RWPE2 (cell line): ENCODE results near the gene KSR1.

Experiments used
- ATAC-seq: fragments of 200-7000 bp; cut with Tn5 transposase; 3 replicates; pipeline ENCODE4 v1.9.1; 2021; ENCODE audit warnings: low read depth
- DNase-seq: peaks from one replicate; pipeline ENCODE4 v3.0.0-alpha.2; 2020; ENCODE audit warnings: low spot score
- H3K27ac ChIP-seq: fragments of 450-650 bp; 2 replicates; pipeline ENCODE4 v1.5.1; 2017; ENCODE audit warnings: mild to moderate bottlenecking; ENCODE audit not compliant: poor library complexity, severe bottlenecking
- H3K27me3 ChIP-seq: fragments of 250-450 bp; sonication (Bioruptor Pico); 2 replicates; pipeline ENCODE4 v1.5.1; 2021; ENCODE audit warnings: mild to moderate bottlenecking, moderate library complexity; ENCODE audit not compliant: insufficient read depth, poor library complexity, severe bottlenecking
- H3K36me3 ChIP-seq: fragments of 250-450 bp; sonication (Bioruptor Pico); 2 replicates; pipeline ENCODE4 v1.5.1; 2020; ENCODE audit warnings: low read depth, mild to moderate bottlenecking, moderate library complexity
- H3K4me1 ChIP-seq: fragments of 250-450 bp; sonication (Bioruptor Pico); 2 replicates; pipeline ENCODE4 v1.5.1; 2021; ENCODE audit warnings: mild to moderate bottlenecking, moderate library complexity; ENCODE audit not compliant: insufficient read depth, poor library complexity, severe bottlenecking
- H3K4me3 ChIP-seq: fragments of 250-450 bp; sonication (Bioruptor Pico); 2 replicates; pipeline ENCODE4 v1.5.1; 2021; ENCODE audit warnings: mild to moderate bottlenecking, moderate library complexity; ENCODE audit not compliant: severe bottlenecking
- H3K9me3 ChIP-seq: fragments of 250-450 bp; sonication (Bioruptor Pico); 2 replicates; pipeline ENCODE4 v1.5.1; 2021; ENCODE audit warnings: mild to moderate bottlenecking, moderate library complexity; ENCODE audit not compliant: severe bottlenecking
- TF ChIP-seq, protein P1 (sequence below): fragments of 450-650 bp; IDR thresholded peaks from one replicate; pipeline ENCODE4 v1.5.1; 2017; ENCODE audit warnings: mild to moderate bottlenecking, moderate library complexity; ENCODE audit not compliant: poor library complexity, severe bottlenecking

KSR1 gene

GRCh38 chr17:27449541-27449940 lies 6.7 kb upstream of the KSR1 start:
- DNase-seq (no peak), ATAC-seq (no peak)
- no peak overlapping the region for H3K27ac ChIP-seq

GRCh38 chr17:27449988-27450387 lies 6.3 kb upstream of the KSR1 start:
- peaks cover 2% of the 10 kb centered on the region for H3K27me3 ChIP-seq
- no peak for DNase-seq
- no peak overlapping the region for H3K27ac ChIP-seq
- no peak overlapping the region for H3K4me3 ChIP-seq
- H3K4me1 ChIP-seq = peaks cover 16% of the 10 kb centered on the region
- no peak for ATAC-seq
- TF ChIP-seq, protein P1, sequence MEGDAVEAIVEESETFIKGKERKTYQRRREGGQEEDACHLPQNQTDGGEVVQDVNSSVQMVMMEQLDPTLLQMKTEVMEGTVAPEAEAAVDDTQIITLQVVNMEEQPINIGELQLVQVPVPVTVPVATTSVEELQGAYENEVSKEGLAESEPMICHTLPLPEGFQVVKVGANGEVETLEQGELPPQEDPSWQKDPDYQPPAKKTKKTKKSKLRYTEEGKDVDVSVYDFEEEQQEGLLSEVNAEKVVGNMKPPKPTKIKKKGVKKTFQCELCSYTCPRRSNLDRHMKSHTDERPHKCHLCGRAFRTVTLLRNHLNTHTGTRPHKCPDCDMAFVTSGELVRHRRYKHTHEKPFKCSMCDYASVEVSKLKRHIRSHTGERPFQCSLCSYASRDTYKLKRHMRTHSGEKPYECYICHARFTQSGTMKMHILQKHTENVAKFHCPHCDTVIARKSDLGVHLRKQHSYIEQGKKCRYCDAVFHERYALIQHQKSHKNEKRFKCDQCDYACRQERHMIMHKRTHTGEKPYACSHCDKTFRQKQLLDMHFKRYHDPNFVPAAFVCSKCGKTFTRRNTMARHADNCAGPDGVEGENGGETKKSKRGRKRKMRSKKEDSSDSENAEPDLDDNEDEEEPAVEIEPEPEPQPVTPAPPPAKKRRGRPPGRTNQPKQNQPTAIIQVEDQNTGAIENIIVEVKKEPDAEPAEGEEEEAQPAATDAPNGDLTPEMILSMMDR = no peak
- H3K9me3 ChIP-seq = no peaks in the 10 kb centered on the region
- no peaks in the 10 kb centered on the region for H3K36me3 ChIP-seq

More at GRCh38 chr17:27449541-27449940, 6.7 kb upstream of the KSR1 start:
- H3K4me1 ChIP-seq = peaks cover 16% of the 10 kb centered on the region
- no peaks in the 10 kb centered on the region for H3K36me3 ChIP-seq
- no peak overlapping the region for H3K4me3 ChIP-seq
- H3K9me3 ChIP-seq = no peaks in the 10 kb centered on the region
- H3K27me3 ChIP-seq = no peaks in the 10 kb centered on the region
- TF ChIP-seq, protein P1 = no peak

DNA sequence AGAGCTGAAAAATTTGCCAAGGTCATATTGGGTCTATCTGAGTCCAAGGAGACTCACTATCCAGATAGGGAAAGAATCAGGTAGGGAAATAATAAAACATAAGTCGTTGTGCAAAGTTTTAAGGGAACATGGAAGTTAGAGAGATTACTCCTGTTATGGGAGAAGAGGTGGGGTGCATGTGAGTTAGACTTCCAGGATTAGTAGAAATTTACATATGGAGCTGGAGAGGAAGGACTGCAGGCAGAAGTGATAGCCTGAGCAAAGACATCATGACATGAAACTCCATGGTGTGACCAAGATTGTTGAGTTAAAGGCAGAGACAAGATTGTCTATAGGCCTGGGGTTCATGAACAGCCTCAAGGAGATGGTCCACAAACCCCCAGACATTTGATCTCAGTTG lies 5.8 kb upstream of the KSR1 start:
- peaks cover 6% of the 10 kb centered on the region for H3K27me3 ChIP-seq
- no peak for DNase-seq
- no peaks in the 10 kb centered on the region for H3K9me3 ChIP-seq
- no peak overlapping the region for H3K27ac ChIP-seq
- H3K36me3 ChIP-seq = no peaks in the 10 kb centered on the region
- H3K4me3 ChIP-seq = no peak overlapping the region
- peaks cover 16% of the 10 kb centered on the region for H3K4me1 ChIP-seq
- TF ChIP-seq, protein P1 = no peak
- no peak for ATAC-seq

DNA sequence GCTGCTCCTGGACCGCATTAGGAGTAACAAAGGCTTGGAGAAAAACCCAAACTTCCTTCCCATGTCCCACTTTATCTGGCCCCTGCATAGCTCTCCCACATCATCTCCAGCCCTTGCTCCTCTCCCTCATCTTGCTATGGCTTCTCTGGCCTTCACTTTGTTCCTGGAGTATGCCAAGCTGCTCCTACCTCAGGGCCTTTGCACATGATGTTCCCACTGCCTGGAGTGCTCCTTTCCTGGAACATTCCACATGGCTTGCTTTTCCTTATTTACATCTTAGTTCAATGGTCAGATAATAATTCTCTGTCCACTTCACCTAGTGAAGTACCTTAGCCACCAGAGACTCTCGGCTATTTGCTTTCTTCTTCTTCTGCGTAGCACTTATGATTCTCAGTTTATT lies 4.3 kb upstream of the KSR1 start:
- TF ChIP-seq, protein P1 = no peak
- no peak for DNase-seq
- no peak for ATAC-seq
- no peak overlapping the region for H3K4me3 ChIP-seq
- H3K36me3 ChIP-seq = no peaks in the 10 kb centered on the region
- H3K27me3 ChIP-seq = peaks cover 9% of the 10 kb centered on the region
- H3K4me1 ChIP-seq = peaks cover 5% of the 10 kb centered on the region
- H3K27ac ChIP-seq = no peak overlapping the region
- no peaks in the 10 kb centered on the region for H3K9me3 ChIP-seq

DNA sequence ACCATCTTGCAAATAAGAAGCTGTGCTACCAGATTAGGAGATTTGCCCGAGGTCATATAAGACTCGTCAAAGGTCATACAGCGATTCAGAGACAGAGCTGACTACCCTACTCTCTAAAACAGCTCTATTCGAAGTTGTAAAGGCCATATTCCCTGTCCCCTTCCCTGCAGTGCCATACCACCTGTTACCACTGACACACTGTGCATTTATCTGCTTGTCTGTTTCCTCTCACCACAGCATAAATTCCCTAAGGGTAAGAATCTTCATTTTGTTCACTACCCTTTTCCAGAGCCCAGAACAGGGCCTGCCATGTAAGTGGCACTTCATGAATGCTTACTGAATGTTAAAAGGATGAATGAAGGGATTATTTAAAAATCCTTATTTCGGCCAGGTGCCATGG lies 3.4 kb upstream of the KSR1 start:
- TF ChIP-seq, protein P1 = no peak
- H3K27me3 ChIP-seq = peaks cover 12% of the 10 kb centered on the region
- no peaks in the 10 kb centered on the region for H3K36me3 ChIP-seq
- H3K9me3 ChIP-seq = no peaks in the 10 kb centered on the region
- peaks cover 4% of the 10 kb centered on the region for H3K4me1 ChIP-seq
- ATAC-seq = no peak
- DNase-seq = no peak
- no peak overlapping the region for H3K27ac ChIP-seq
- no peak overlapping the region for H3K4me3 ChIP-seq
